ENCODE measurements around the gene TPMT. TPM values are rescaled to one million over a fixed set of nuclear protein-coding genes. Genes with fewer than 3 reads are reported as not detected.
A peak's percentile ranks its signal among the peaks of the same experiment; 100 is the strongest.

The TPMT gene
- total and polyA plus RNA-seq, 2 of the 13 experiments (the other 11 are each of a cell fraction or from before 2014, with no cell fraction given), result 11.1 to 22.8 TPM

- peak; percentile 83; the same call in 1 of the 2 replicates for TF ChIP-seq MTF2 (CRISPR knock-in tag; IDR thresholded peaks at IDR 0.05; ENCODE audit: borderline replicate concordance)
- TF ChIP-seq ATF2 (CRISPR knock-in tag; IDR thresholded peaks at IDR 0.05), result peak; percentile 49; the same call in 1 of the 2 replicates
- no peak for TF ChIP-seq NR0B2 (CRISPR knock-in tag; IDR thresholded peaks at IDR 0.05)
- TF ChIP-seq YEATS2 (CRISPR knock-in tag; IDR thresholded peaks at IDR 0.05; ENCODE audit: borderline replicate concordance), result peak; percentile 74; the same call in 1 of the 2 replicates
- TF ChIP-seq EEA1 (CRISPR knock-in tag; IDR thresholded peaks at IDR 0.05; ENCODE audit: borderline replicate concordance), result no peak
- TF ChIP-seq ZNF260 (CRISPR knock-in tag; IDR thresholded peaks at IDR 0.05; ENCODE audit: borderline replicate concordance, low read depth), result no peak
- TF ChIP-seq PBX3 (CRISPR knock-in tag; IDR thresholded peaks at IDR 0.05; ENCODE audit: borderline replicate concordance), result no peak
- no peak for TF ChIP-seq ZNF17 (CRISPR knock-in tag; IDR thresholded peaks at IDR 0.05)
- no peak for TF ChIP-seq CEBPZ (IDR thresholded peaks at IDR 0.05; ENCODE audit: low read length)
- no peak for TF ChIP-seq SOX6 (IDR thresholded peaks at IDR 0.05)
- peak; percentile 44; the same call in 1 of the 2 replicates for TF ChIP-seq SOX6 (CRISPR knock-in tag; IDR thresholded peaks at IDR 0.05)
- TF ChIP-seq REPIN1 (CRISPR knock-in tag; IDR thresholded peaks at IDR 0.05; ENCODE audit: borderline replicate concordance, low read depth), result peak; percentile 28; the same call in 1 of the 2 replicates
- no peak for TF ChIP-seq PRPF4 (IDR thresholded peaks at IDR 0.05; ENCODE audit: low read depth, low read length, poor library complexity, severe bottlenecking)
- TF ChIP-seq ELF4 (CRISPR knock-in tag; IDR thresholded peaks at IDR 0.05; ENCODE audit: borderline replicate concordance), result 0 out of 2 replicates have a peak, but pooled peaks have one; percentile 19
- TF ChIP-seq ZBTB39 (CRISPR knock-in tag; IDR thresholded peaks at IDR 0.05), result 0 out of 2 replicates have a peak, but pooled peaks have one; percentile 29
- TF ChIP-seq ZKSCAN8 (CRISPR knock-in tag; IDR thresholded peaks at IDR 0.05; ENCODE audit: borderline replicate concordance), result no peak
- TF ChIP-seq ZNF10 (CRISPR knock-in tag; IDR thresholded peaks at IDR 0.05; ENCODE audit: borderline replicate concordance, low read depth), result no peak
- no peak for TF ChIP-seq SRSF9 (IDR thresholded peaks at IDR 0.05; ENCODE audit: borderline replicate concordance, insufficient read depth, low read depth, low read length, poor library complexity, severe bottlenecking)
- no peak for TF ChIP-seq MAFF (IDR thresholded peaks at IDR 0.05; ENCODE audit: low read depth, low read length)
- TF ChIP-seq BORCS8-MEF2B (CRISPR knock-in tag; IDR thresholded peaks at IDR 0.05), result peak; percentile 67
Observed at GRCh38 chr6:18154507-18155149, at the start of gene TPMT (continued).

Measured in HepG2 (cell line).